Omental fat pad (tissue), 4 donors: Measurements from ENCODE around the gene WRAP73. TPM values are rescaled to one million over a fixed set of nuclear protein-coding genes. Genes with fewer than 3 reads are reported as not detected.

Experiments
- ATAC-seq: fragments of 150-250 bp; one replicate; pipeline ENCODE4 v1.9.1; 2016; ENCODE audit warnings: mild to moderate bottlenecking, moderate library complexity; ENCODE audit not compliant: low FRiP score
- DNase-seq: peaks from one replicate; pipeline ENCODE4 v3.0.0-alpha.2; 2019; ENCODE audit warnings: low spot score
- CTCF ChIP-seq, 3 donors: fragments of 450-650 bp; IDR thresholded peaks; one replicate each; pipeline ENCODE4 v1.5.1; 2016 to 2017; ENCODE audit warnings: antibody characterized with exemption in 3 of 3, mild to moderate bottlenecking in 3 of 3, moderate library complexity in 2 of 3
- total RNA-seq, 4 donors: library from RNA; depleted of rRNA; stranded (reverse); fragments of >200 nt; gene quantifications; one replicate each; pipeline ENCODE4 v1.1.0, GENCODE V29; 2016

Gene WRAP73
- total RNA-seq, 4 donors from 2014 or later: 10.4 to 31.2 (median 15.5) TPM

GRCh38 chr1:3668148-3668547 lies 18.2 kb upstream of the WRAP73 start:
- DNase-seq (no peak), ATAC-seq (no peak)
- TF ChIP-seq CTCF (IDR thresholded peaks at IDR 0.05): no peak

DNA sequence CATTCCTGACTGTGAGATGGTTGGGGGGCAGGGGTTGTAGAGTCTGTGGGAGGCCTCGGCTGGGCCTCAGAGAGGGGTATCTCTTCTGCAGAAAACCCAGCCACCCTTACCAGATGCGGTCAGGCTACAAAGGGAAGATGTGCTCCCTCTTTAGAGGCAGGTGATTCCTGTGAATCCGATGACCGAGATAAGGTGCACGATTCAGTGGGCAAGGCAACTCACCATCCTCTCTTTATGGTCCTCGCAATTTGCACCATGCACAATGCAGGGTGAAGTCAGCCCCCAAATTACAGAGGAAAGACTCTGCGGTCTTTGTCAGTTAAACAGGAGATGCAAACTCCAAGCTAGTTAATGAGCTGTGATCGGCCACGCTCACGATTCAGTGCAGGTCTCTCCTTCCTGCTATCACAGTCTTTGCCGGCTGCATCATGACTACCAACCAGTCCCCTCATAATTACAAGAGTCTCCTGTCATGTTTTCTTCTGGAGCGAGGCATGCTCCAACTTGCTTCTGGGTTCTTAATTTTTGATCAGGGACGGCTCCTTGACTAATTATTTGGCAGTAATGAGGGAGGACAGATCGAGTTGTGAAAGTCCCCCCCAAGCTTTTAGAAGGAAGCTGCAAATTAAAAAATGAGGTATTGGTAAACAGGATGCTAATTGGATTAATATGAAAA lies 14.9 kb upstream of the WRAP73 start:
- DNase-seq (no peak), ATAC-seq (no peak)
- no peak for TF ChIP-seq CTCF (IDR thresholded peaks at IDR 0.05)

GRCh38 chr1:3663999-3664699 lies 14.2 kb upstream of the WRAP73 start:
- no peak for ATAC-seq
- no peak for DNase-seq
- TF ChIP-seq CTCF (IDR thresholded peaks at IDR 0.05): no peak

DNA sequence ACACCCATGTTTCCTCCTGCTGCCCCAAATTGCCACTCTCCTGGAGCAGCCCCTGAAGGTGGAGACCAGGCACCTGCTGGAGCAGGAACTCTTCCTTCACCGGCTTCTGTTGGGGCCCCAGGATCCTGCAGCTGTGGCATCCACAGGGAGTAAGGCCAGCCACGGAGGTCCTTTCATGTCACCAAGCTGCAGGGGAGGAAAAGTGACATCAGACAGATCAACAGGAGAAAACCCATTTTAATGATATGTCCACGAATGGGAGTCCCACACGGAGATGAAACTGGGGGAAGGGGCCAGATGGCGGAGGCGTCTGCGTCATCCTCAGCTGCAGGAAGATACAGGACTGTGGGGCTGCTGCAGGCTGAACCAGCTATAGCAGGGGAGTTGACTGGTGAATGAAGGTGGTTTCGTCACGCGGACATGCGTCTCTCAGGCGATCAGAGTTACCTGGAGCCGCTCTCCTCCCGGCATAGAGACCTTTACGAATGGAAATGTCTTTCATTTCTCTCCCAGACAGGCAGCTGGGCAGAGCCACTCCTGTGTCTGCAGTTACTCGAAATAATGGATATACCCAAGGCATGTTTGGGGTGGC lies 12.3 kb upstream of the WRAP73 start:
- DNase-seq: no peak
- TF ChIP-seq CTCF (IDR thresholded peaks at IDR 0.05): no peak
- no peak for ATAC-seq

DNA sequence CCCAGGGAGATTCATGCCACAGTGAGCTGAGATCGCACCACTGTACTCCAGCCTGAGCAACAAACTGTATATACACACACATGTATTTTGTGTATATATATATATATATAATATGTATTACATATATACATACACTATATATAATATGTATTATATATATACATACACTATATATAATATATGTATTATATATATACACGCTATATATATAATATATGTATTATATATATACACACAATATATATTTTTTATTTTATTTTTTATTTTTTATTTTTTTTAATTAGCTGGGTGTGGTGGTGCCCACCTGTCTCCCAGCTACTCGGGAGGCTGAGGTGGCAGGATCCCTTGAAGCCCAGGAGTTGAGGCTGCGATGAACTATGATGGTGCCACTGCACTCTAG lies 11.7 kb upstream of the WRAP73 start:
- no peak for ATAC-seq
- no peak for DNase-seq
- TF ChIP-seq CTCF (IDR thresholded peaks at IDR 0.05): no peak

DNA sequence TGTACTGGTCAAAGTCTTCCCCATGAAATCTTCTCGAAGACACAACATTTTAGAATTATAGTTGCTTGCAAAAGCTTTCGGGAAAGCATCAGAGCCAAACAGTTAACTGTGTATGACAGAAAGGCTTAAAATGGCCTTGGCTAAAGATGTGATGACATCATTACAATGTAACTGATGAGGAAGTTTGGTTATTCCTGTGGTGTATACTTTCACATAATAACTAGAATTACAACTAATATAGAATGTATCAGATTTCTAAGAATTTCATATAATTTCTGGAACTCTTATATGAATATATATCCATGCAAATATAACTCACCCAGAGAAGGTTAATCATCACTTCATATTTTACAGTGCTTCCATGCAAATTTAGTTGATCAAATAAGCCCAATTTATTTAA lies 10.8 kb upstream of the WRAP73 start:
- no peak for ATAC-seq
- no peak for DNase-seq
- TF ChIP-seq CTCF (IDR thresholded peaks at IDR 0.05): no peak
